ENCODE data around the gene SNX1.

SNX1 gene

GRCh38 chr15:64162869-64163658 is 67.3 kb downstream of the SNX1 start, which contains the start of gene PPIB:
Gene PPIB, minus strand, starts transcription at chr15:64163022. Its CDS starts 36 bp downstream, at chr15:64162986.
- in situ Hi-C loops (cut with HindIII; ENCODE audit: low sequenced_read_pairs): no loop called here
- DNase-seq (ENCODE audit: low read depth, low spot score): peak; percentile 99
- TF ChIP-seq, protein P1, sequence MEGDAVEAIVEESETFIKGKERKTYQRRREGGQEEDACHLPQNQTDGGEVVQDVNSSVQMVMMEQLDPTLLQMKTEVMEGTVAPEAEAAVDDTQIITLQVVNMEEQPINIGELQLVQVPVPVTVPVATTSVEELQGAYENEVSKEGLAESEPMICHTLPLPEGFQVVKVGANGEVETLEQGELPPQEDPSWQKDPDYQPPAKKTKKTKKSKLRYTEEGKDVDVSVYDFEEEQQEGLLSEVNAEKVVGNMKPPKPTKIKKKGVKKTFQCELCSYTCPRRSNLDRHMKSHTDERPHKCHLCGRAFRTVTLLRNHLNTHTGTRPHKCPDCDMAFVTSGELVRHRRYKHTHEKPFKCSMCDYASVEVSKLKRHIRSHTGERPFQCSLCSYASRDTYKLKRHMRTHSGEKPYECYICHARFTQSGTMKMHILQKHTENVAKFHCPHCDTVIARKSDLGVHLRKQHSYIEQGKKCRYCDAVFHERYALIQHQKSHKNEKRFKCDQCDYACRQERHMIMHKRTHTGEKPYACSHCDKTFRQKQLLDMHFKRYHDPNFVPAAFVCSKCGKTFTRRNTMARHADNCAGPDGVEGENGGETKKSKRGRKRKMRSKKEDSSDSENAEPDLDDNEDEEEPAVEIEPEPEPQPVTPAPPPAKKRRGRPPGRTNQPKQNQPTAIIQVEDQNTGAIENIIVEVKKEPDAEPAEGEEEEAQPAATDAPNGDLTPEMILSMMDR (IDR thresholded peaks at IDR 0.05; ENCODE audit: low read depth, low read length): peak; percentile 47
- peak within 1 kb of the TSS; percentile 95 for H3K4me3 ChIP-seq (ENCODE audit: low read depth, low read length)

- no peak for DNase-seq (ENCODE audit: low read depth, low spot score)
- H3K4me3 ChIP-seq (ENCODE audit: low read depth, low read length): peak overlapping the region; percentile 42
- in situ Hi-C loops (cut with HindIII; ENCODE audit: low sequenced_read_pairs): no loop called here
- TF ChIP-seq, protein P1 (IDR thresholded peaks at IDR 0.05; ENCODE audit: low read depth, low read length): no peak
Observed at GRCh38 chr15:64163659-64164362, 68.0 kb downstream of the SNX1 start.

DNA sequence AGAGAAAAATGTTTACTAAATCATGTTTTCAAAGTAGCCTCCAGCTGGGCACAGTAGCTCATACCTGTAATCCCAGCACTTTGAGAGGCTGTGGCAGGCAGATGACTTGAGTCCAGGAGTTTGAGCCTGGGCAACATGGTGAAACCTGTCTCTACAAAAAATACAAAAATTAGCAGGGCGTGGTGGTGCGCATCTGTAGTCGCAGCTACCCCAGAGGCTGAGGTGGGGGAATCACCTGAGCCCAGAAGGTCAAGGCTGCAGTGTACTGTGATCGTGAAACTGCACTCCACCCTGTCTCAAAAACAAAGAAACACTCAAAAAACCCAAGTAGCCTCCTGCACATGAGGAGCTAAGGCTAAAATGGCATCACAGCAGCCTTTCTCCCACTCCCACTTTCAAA is 68.7 kb downstream of the SNX1 start:
- TF ChIP-seq, protein P1 (IDR thresholded peaks at IDR 0.05; ENCODE audit: low read depth, low read length): no peak
- no peak for DNase-seq (ENCODE audit: low read depth, low spot score)
- no peak overlapping the region for H3K4me3 ChIP-seq (ENCODE audit: low read depth, low read length)
- in situ Hi-C loops (cut with HindIII; ENCODE audit: low sequenced_read_pairs): no loop called here

DNA sequence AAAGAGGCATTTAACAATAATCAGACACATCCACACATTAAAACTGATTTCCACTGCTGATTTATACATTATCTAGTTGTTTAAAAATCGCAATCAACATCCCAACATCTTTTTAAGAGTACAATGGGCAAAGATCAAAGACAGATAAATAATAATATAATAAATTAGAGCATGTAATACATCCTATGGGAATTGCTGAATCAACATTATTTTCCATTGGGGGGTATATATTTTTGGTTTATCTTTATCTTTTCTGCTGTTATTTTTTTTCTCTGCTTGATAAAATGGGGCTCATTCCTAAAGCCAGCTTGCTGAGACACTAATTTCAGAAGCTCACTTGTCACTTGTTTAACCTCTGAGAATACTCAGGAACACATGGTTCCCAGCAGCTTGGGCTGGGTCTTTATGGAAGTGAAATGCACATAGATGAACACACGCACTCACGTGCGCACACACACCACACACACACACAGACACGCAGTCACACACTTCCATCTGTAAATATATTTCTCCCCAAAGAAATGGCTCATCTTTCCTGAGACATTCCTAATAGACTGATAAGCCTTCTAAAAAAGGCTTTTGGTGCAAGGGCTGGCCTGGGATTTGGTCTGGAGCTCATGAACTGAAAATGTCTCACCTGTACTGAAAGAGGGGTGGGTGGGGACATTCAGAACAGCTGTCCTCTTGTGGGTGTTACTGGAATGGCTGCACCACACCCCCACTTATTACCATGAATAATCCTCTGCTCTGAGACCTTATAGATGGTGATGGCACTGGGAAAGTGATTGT is 70.5 kb downstream of the SNX1 start:
- in situ Hi-C loops (cut with HindIII; ENCODE audit: low sequenced_read_pairs): no loop called here
- no peak overlapping the region for H3K4me3 ChIP-seq (ENCODE audit: low read depth, low read length)
- TF ChIP-seq, protein P1 (IDR thresholded peaks at IDR 0.05; ENCODE audit: low read depth, low read length): no peak
- no peak for DNase-seq (ENCODE audit: low read depth, low spot score)

DNA sequence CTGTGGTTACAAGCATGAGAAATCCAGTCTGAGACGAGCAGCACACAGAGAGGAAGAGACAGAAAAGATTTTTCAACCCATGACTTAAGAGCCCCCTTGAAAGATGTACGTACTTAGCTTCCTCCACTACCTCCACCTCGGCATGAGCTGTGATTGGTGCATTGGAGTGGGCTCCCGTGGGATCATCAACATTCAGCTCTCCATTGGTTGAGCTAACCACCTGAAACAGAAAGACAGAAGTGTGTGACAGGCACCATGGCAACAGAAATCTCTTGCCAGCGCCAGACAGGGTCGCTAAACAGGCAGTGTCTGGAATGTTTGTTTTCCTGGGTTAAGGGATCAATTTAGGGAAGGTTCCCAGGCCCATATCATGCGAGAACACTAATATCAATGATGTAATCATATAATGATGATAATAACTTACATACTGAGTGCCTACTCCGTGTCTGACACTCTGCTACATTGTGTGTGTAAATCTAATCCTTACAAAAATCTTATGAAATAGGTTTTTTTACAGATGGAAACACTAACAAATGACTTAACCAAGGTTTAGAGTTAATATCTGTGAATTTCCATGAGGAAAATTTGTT is 84.5 kb downstream of the SNX1 start:
- no peak overlapping the region for H3K4me3 ChIP-seq (ENCODE audit: low read depth, low read length)
- in situ Hi-C loops (cut with HindIII; ENCODE audit: low sequenced_read_pairs): no loop called here
- DNase-seq (ENCODE audit: low read depth, low spot score): no peak
- TF ChIP-seq, protein P1 (IDR thresholded peaks at IDR 0.05; ENCODE audit: low read depth, low read length): no peak

GRCh38 chr15:64182859-64183370 is 87.1 kb downstream of the SNX1 start:
- TF ChIP-seq, protein P1 (IDR thresholded peaks at IDR 0.05; ENCODE audit: low read depth, low read length): no peak
- DNase-seq (ENCODE audit: low read depth, low spot score): no peak
- H3K4me3 ChIP-seq (ENCODE audit: low read depth, low read length): no peak overlapping the region
- in situ Hi-C loops (cut with HindIII; ENCODE audit: low sequenced_read_pairs): no loop called here
